Measurements from ENCODE around the gene PLXNA4. TPM values are rescaled to one million over a fixed set of nuclear protein-coding genes. Genes with fewer than 3 reads are reported as not detected.

Gene PLXNA4
- total RNA-seq, 1 donor from 2014 or later, result 21.7 TPM

GRCh38 chr7:132228240-132228639 lies 348.0 kb downstream of the PLXNA4 start:
- Mint-ChIP-seq H3K27ac (ENCODE audit: unreplicated experiment) (no peak overlapping the region), H3K4me3 (no peak overlapping the region), H3K9me3 (no peaks in the 10 kb centered on the region), H3K4me1 (peaks cover 42% of the 10 kb centered on the region), H3K27me3 (ENCODE audit: low read depth) (no peaks in the 10 kb centered on the region), H3K36me3 (ENCODE audit: low read depth) (peaks cover 4% of the 10 kb centered on the region)
- DNase-seq (ENCODE audit: low read depth, low spot score), result no peak
- TF ChIP-seq CTCF (conservative IDR thresholded peaks at IDR 0.05), result no peak

GRCh38 chr7:132226957-132227290 lies 349.3 kb downstream of the PLXNA4 start:
- Mint-ChIP-seq H3K27ac (ENCODE audit: unreplicated experiment) (no peak overlapping the region), H3K4me1 (peaks cover 29% of the 10 kb centered on the region), H3K9me3 (no peaks in the 10 kb centered on the region), H3K36me3 (ENCODE audit: low read depth) (peaks cover 6% of the 10 kb centered on the region), H3K4me3 (no peak overlapping the region), H3K27me3 (ENCODE audit: low read depth) (no peaks in the 10 kb centered on the region)
- no peak for DNase-seq (ENCODE audit: low read depth, low spot score)
- no peak for TF ChIP-seq CTCF (conservative IDR thresholded peaks at IDR 0.05)

GRCh38 chr7:132226046-132226956 lies 350.0 kb downstream of the PLXNA4 start:
- Mint-ChIP-seq H3K36me3 (ENCODE audit: low read depth) (peaks cover 6% of the 10 kb centered on the region), H3K4me3 (no peak overlapping the region), H3K9me3 (no peaks in the 10 kb centered on the region), H3K4me1 (peaks cover 25% of the 10 kb centered on the region), H3K27me3 (ENCODE audit: low read depth) (no peaks in the 10 kb centered on the region), H3K27ac (ENCODE audit: unreplicated experiment) (peak overlapping the region; percentile 95)
- TF ChIP-seq CTCF (conservative IDR thresholded peaks at IDR 0.05), result no peak
- DNase-seq (ENCODE audit: low read depth, low spot score), result no peak

- Mint-ChIP-seq H3K27ac (ENCODE audit: unreplicated experiment) (no peak overlapping the region), H3K4me1 (peaks cover 25% of the 10 kb centered on the region), H3K4me3 (no peak overlapping the region), H3K27me3 (ENCODE audit: low read depth) (no peaks in the 10 kb centered on the region), H3K9me3 (no peaks in the 10 kb centered on the region), H3K36me3 (ENCODE audit: low read depth) (peaks cover 6% of the 10 kb centered on the region)
- TF ChIP-seq CTCF (conservative IDR thresholded peaks at IDR 0.05), result no peak
- DNase-seq (ENCODE audit: low read depth, low spot score), result no peak
Observed at GRCh38 chr7:132225216-132226030, 350.8 kb downstream of the PLXNA4 start.

GRCh38 chr7:132221356-132221755 lies 354.9 kb downstream of the PLXNA4 start:
- Mint-ChIP-seq H3K27ac (ENCODE audit: unreplicated experiment) (no peak overlapping the region), H3K9me3 (no peaks in the 10 kb centered on the region), H3K36me3 (ENCODE audit: low read depth) (peaks cover 6% of the 10 kb centered on the region), H3K27me3 (ENCODE audit: low read depth) (no peaks in the 10 kb centered on the region), H3K4me3 (no peak overlapping the region), H3K4me1 (peaks cover 37% of the 10 kb centered on the region)
- TF ChIP-seq CTCF (conservative IDR thresholded peaks at IDR 0.05), result no peak
- no peak for DNase-seq (ENCODE audit: low read depth, low spot score)
